H9 (cell line): ENCODE results near the gene CC2D2A. TPM values are rescaled to one million over a fixed set of nuclear protein-coding genes. Genes with fewer than 3 reads are reported as not detected.

ENCODE experiments used
- DNase-seq: peaks from one replicate; pipeline ENCODE4 v3.0.0-alpha.2; 2017
- H2AFZ ChIP-seq: one replicate; pipeline ENCODE4 v1.6.1; 2013; ENCODE audit warnings: mild to moderate bottlenecking, low read length, control low read depth, moderate library complexity
- H2AK5ac ChIP-seq: 2 replicates; pipeline ENCODE4 v1.6.1; 2013; ENCODE audit warnings: low read length, control low read depth, mixed read lengths; ENCODE audit not compliant: insufficient read length
- H2BK120ac ChIP-seq: one replicate; pipeline ENCODE4 v1.6.1; 2013; ENCODE audit warnings: low read depth, mild to moderate bottlenecking, low read length, control low read depth, inconsistent platforms; ENCODE audit not compliant: poor library complexity, severe bottlenecking
- H2BK12ac ChIP-seq: 2 replicates; pipeline ENCODE4 v1.6.1; 2013; ENCODE audit warnings: low read length, control low read depth, mixed read lengths, low read depth; ENCODE audit not compliant: insufficient read length
- H2BK15ac ChIP-seq: 2 replicates; pipeline ENCODE4 v1.6.1; 2013; ENCODE audit warnings: low read depth, low read length, control low read depth
- H2BK20ac ChIP-seq: one replicate; pipeline ENCODE4 v1.6.1; 2013; ENCODE audit warnings: low read depth, mild to moderate bottlenecking, low read length, control low read depth, inconsistent platforms; ENCODE audit not compliant: poor library complexity, severe bottlenecking
- H2BK5ac ChIP-seq: 2 replicates; pipeline ENCODE4 v1.6.1; 2013; ENCODE audit warnings: low read length, control low read depth, mixed read lengths; ENCODE audit not compliant: insufficient read length
- H3K14ac ChIP-seq: 2 replicates; pipeline ENCODE4 v1.6.1; 2013; ENCODE audit warnings: low read length, control low read depth; ENCODE audit not compliant: insufficient read depth
- H3K18ac ChIP-seq: 2 replicates; pipeline ENCODE4 v1.6.1; 2013; ENCODE audit warnings: low read depth, mild to moderate bottlenecking, mixed read lengths, low read length, control low read depth; ENCODE audit not compliant: insufficient read length
- H3K23ac ChIP-seq: 2 replicates; pipeline ENCODE4 v1.6.1; 2013; ENCODE audit warnings: low read length, control low read depth, mixed read lengths, low read depth; ENCODE audit not compliant: insufficient read length
- H3K23me2 ChIP-seq: 2 replicates; pipeline ENCODE4 v1.6.1; 2013; ENCODE audit warnings: low read depth, mild to moderate bottlenecking, mixed read lengths, low read length, control low read depth; ENCODE audit not compliant: insufficient read length, poor library complexity, severe bottlenecking
- H3K27ac ChIP-seq: 2 replicates; pipeline ENCODE4 v1.5.1; 2013; ENCODE audit warnings: low read length, control low read depth, mixed read lengths, low read depth; ENCODE audit not compliant: insufficient read length
- H3K27me3 ChIP-seq: 2 replicates; pipeline ENCODE4 v1.6.1; 2013; ENCODE audit warnings: low read length, control low read depth, inconsistent platforms; ENCODE audit not compliant: insufficient read depth
- H3K4ac ChIP-seq: 2 replicates; pipeline ENCODE4 v1.6.1; 2013; ENCODE audit warnings: low read depth, mild to moderate bottlenecking, control low read depth, inconsistent platforms, low read length, moderate library complexity
- H3K4me1 ChIP-seq: 2 replicates; pipeline ENCODE4 v1.6.1; 2013; ENCODE audit warnings: low read length, control low read depth, inconsistent platforms; ENCODE audit not compliant: insufficient read depth
- H3K4me2 ChIP-seq: 2 replicates; pipeline ENCODE4 v1.6.1; 2013; ENCODE audit warnings: low read length, control low read depth, mixed read lengths; ENCODE audit not compliant: insufficient read length, insufficient read depth
- H3K56ac ChIP-seq: 2 replicates; pipeline ENCODE4 v1.6.1; 2013; ENCODE audit warnings: low read depth, mild to moderate bottlenecking, mixed read lengths, low read length, control low read depth; ENCODE audit not compliant: insufficient read length
- H3K79me1 ChIP-seq: 2 replicates; pipeline ENCODE4 v1.6.1; 2013; ENCODE audit warnings: low read depth, mild to moderate bottlenecking, moderate library complexity, low read length, control low read depth, inconsistent platforms; ENCODE audit not compliant: insufficient read depth, poor library complexity, severe bottlenecking
- H3K79me2 ChIP-seq: 2 replicates; pipeline ENCODE4 v1.6.1; 2013; ENCODE audit warnings: low read length, control low read depth, inconsistent platforms; ENCODE audit not compliant: insufficient read depth
- H3K9ac ChIP-seq: 2 replicates; pipeline ENCODE4 v1.6.1; 2013; ENCODE audit warnings: low read length, control low read depth, mixed read lengths; ENCODE audit not compliant: insufficient read length; ENCODE audit errors: extremely low read depth
- H3K9me3 ChIP-seq: one replicate; pipeline ENCODE4 v1.6.1; 2013; ENCODE audit warnings: low read depth, low read length, inconsistent platforms; ENCODE audit not compliant: control insufficient read depth
- H3T11ph ChIP-seq: one replicate; pipeline ENCODE4 v1.6.1; 2013; ENCODE audit warnings: mild to moderate bottlenecking, low read length, control low read depth, inconsistent platforms
- H4K20me1 ChIP-seq: one replicate; pipeline ENCODE4 v1.6.1; 2013; ENCODE audit not compliant: control insufficient read depth, insufficient read length, insufficient read depth
- H4K5ac ChIP-seq: 2 replicates; pipeline ENCODE4 v1.6.1; 2013; ENCODE audit warnings: low read depth, mild to moderate bottlenecking, mixed read lengths, low read length, control low read depth; ENCODE audit not compliant: insufficient read length
- H4K8ac ChIP-seq: replicated peaks from 2 replicates; pipeline ENCODE4 v1.6.1; 2013; ENCODE audit warnings: low read length, control low read depth, mixed read lengths, low read depth; ENCODE audit not compliant: insufficient read length
- H4K91ac ChIP-seq: 2 replicates; pipeline ENCODE4 v1.6.1; 2013; ENCODE audit warnings: low read depth, mild to moderate bottlenecking, moderate library complexity, mixed read lengths, low read length, control low read depth; ENCODE audit not compliant: insufficient read length
- H3K27ac Mint-ChIP-seq, 3 experiments: 2 replicates in 2 of 3; 3 replicates in 1 of 3; pipeline ENCODE4 v1.8.0; 2020 to 2021; ENCODE audit warnings: mixed read lengths in 3 of 3, mild to moderate bottlenecking in 1 of 3, moderate library complexity in 1 of 3
- H3K27me3 Mint-ChIP-seq: 2 replicates; pipeline ENCODE4 v1.8.0; 2021; ENCODE audit warnings: low read depth, mild to moderate bottlenecking, moderate library complexity, mixed read lengths
- H3K36me3 Mint-ChIP-seq, 3 experiments: 2 replicates in 2 of 3; 3 replicates in 1 of 3; pipeline ENCODE4 v1.8.0; 2020 to 2021; ENCODE audit warnings: low read depth in 3 of 3, mixed read lengths in 3 of 3; ENCODE audit not compliant: insufficient read depth in 1 of 3
- H3K4me1 Mint-ChIP-seq, 2 experiments: 2 replicates each; pipeline ENCODE4 v1.8.0; 2020; ENCODE audit warnings: mixed read lengths in 2 of 2
- H3K4me3 Mint-ChIP-seq, 2 experiments: 2 replicates in 1 of 2; 3 replicates in 1 of 2; pipeline ENCODE4 v1.8.0; 2020 to 2021; ENCODE audit warnings: mild to moderate bottlenecking in 2 of 2, mixed read lengths in 2 of 2, moderate library complexity in 1 of 2
- H3K9me3 Mint-ChIP-seq, 2 experiments: 2 replicates in 1 of 2; 3 replicates in 1 of 2; pipeline ENCODE4 v1.8.0; 2020; ENCODE audit warnings: mild to moderate bottlenecking in 2 of 2, mixed read lengths in 2 of 2, moderate library complexity in 1 of 2
- CTCF ChIP-seq: fragments of 200-600 bp; sonication (generic); conservative IDR thresholded peaks from 3 replicates; pipeline ENCODE4 v1.8.0; 2021; ENCODE audit warnings: antibody characterized with exemption, mild to moderate bottlenecking
- WGBS: extraction: QIAGEN DNeasy Blood & Tissue Kit; methylation state at CpG from one replicate; pipeline ENCODE4 v1.1.7; 2013; ENCODE audit warnings: missing lambda C conversion rate, low lambda C conversion rate, mixed read lengths; ENCODE audit not compliant: insufficient read length; ENCODE audit errors: extremely low coverage; 5-methylcytosine and 5-hydroxymethylcytosine counted together
- total RNA-seq: library from RNA; stranded (reverse); gene quantifications from 2 replicates; pipeline ENCODE4 v1.2.1, GENCODE V29; 2021

CC2D2A gene
- total RNA-seq, 1 experiment from 2014 or later, result 10.4 TPM

- Mint-ChIP-seq H3K4me3 (no peak overlapping the region), H3K36me3 (peaks cover 0 to 10% (median 2%) of the 10 kb centered on the region in 3 experiments; a peak in 4 of 7 replicates), H3K9me3 (no peaks in the 10 kb centered on the region), H3K27ac (peak overlapping the region in 1 of 3 experiments; percentile 58; a peak in 2 of 7 replicates), H3K4me1 (peaks cover 34 to 37% of the 10 kb centered on the region in 2 experiments), H3K27me3 (no peaks in the 10 kb centered on the region)
- Histone ChIP-seq H3K4me1 (peaks cover 4% of the 10 kb centered on the region; the same call in 1 of the 2 replicates), H3K23ac (no peak overlapping the region), H2BK20ac (no peak overlapping the region), H2AK5ac (no peak overlapping the region), H3K27ac (no peak overlapping the region), H4K20me1 (no peaks in the 10 kb centered on the region), H2AFZ (no peak overlapping the region), H3K18ac (no peak overlapping the region), H3K4me2 (no peak overlapping the region), H3K23me2 (no peaks in the 10 kb centered on the region), H2BK12ac (no peak overlapping the region), H3K4ac (no peak overlapping the region), H3T11ph (no peak overlapping the region), H4K8ac (no peak overlapping the region), H3K14ac (no peak overlapping the region), H4K5ac (no peak overlapping the region), H3K27me3 (no peaks in the 10 kb centered on the region), H4K91ac (no peak overlapping the region), H2BK120ac (no peak overlapping the region), H3K79me1 (no peaks in the 10 kb centered on the region), H2BK5ac (no peak overlapping the region), H3K56ac (no peak overlapping the region), H2BK15ac (no peak overlapping the region), H3K79me2 (no peaks in the 10 kb centered on the region), H3K9ac (no peak overlapping the region), H3K9me3 (no peaks in the 10 kb centered on the region)
- DNase-seq, result no peak
- TF ChIP-seq CTCF, result no peak
- no CpG with 5 or more reads among the region's 2 CpGs for WGBS
Measured at GRCh38 chr4:15545371-15545770, 75.7 kb downstream of the CC2D2A start.
